HEK293 (cell line): ENCODE measurements around the gene DBX1.

Experiments
- ZIC2 ChIP-seq: fragments of 450-650 bp; formaldehyde crosslinking; IDR thresholded peaks from 2 replicates; pipeline ENCODE4 v1.5.1; 2016; ENCODE audit warnings: missing biosample characterization, missing genetic modification characterization
- ZNF26 ChIP-seq: fragments of 450-650 bp; formaldehyde crosslinking; IDR thresholded peaks from 2 replicates; pipeline ENCODE4 v1.5.1; 2016; ENCODE audit warnings: missing biosample characterization, missing genetic modification characterization

Gene DBX1

DNA sequence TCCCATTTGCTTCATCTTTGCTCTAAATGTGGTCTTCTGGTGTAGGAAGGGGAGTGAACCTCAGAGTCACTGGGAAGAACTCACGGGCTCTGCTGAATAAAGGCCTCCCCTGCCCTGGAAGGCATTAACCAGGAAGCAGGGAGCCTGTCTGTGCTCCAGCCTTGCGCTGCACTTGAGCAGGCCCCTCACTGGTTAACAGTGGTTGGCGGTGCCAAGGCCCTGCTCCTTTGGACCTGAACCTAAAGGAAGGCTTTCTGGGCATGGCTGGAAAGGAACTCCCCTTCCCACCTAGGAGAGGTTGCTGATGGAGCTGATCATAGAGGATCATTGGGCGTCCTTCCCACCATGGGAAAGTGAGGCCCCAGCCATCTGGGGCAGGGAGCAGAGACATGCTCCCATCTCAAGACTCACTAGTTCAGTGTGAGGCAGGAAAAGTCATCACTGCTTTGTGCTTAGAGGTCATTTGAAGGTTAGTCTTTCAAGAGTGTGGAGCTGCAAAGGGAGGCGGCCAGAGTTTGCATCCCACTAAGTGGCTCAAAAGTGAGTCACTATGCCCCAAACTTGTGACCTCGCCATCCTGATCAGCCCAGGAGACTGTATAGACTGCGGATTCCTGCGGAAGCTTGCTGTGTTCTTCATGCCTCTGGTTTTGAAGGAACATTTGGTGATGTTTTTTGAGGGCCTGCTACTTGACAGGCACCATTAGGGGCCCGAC is 50.4 kb downstream of the DBX1 start (continued):
- TF ChIP-seq ZNF26 (tag by site-specific recombination) (no peak), ZIC2 (tag by site-specific recombination) (no peak)
